Measurements from ENCODE around the gene ATP5F1D.

ATP5F1D gene

GRCh38 chr19:1293782-1294604, 52.4 kb downstream of the ATP5F1D start:
- no peak for DNase-seq (ENCODE audit: low read depth)
- H3K4me3 ChIP-seq (ENCODE audit: low read depth, low read length): no peak overlapping the region
- no peak for TF ChIP-seq CTCF (conservative IDR thresholded peaks at IDR 0.05; ENCODE audit: low read depth, low read length)
